ENCODE data around the gene STK11IP. TPM values are rescaled to one million over a fixed set of nuclear protein-coding genes. Genes with fewer than 3 reads are reported as not detected.
A peak's percentile ranks its signal among the peaks of the same experiment; 100 is the strongest.

STK11IP gene
- total and polyA plus RNA-seq, 2 of the 13 experiments (the other 11 are each of a cell fraction or from before 2014, with no cell fraction given), result 12.8 to 24.0 TPM

DNA sequence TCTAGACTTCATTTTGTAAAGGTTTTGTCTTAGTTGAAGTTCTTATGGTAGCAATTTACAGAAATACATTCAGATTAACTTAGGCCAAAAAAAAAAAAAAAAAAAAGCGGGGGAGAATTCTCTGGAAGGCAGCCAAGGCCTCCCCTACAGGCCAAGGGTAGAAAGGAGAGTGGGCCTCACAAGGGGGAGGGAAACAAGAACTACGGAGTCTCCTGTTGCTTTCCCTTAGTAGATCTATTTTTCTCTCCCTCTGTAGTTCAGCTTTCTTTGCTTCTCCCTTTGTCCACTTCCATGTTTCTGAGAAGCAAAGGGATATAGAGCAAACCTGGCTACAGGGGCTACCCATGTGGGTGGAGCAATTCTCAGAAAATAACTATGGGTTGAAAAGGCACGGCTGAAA, 2.4 kb upstream of the STK11IP start (continued):
- TF ChIP-seq SNAPC2 (CRISPR knock-in tag; IDR thresholded peaks at IDR 0.05) (0 out of 2 replicates have a peak, but pooled peaks have one; percentile 49), JUNB (CRISPR knock-in tag; IDR thresholded peaks at IDR 0.05; ENCODE audit: borderline replicate concordance) (no peak), ZNF296 (CRISPR knock-in tag; conservative IDR thresholded peaks at IDR 0.05) (no peak), ZNF432 (CRISPR knock-in tag; IDR thresholded peaks at IDR 0.05; ENCODE audit: borderline replicate concordance) (no peak), MTA1 (CRISPR knock-in tag; IDR thresholded peaks at IDR 0.05; ENCODE audit: borderline replicate concordance) (no peak), SETDB1 (CRISPR knock-in tag; IDR thresholded peaks at IDR 0.05; ENCODE audit: borderline replicate concordance) (no peak), POLR2G (IDR thresholded peaks at IDR 0.05; ENCODE audit: low read depth, low read length) (peak; percentile 31; the same call in 1 of the 2 replicates), SAP130 (CRISPR knock-in tag; IDR thresholded peaks at IDR 0.05; ENCODE audit: low read depth) (peak; percentile 20; the same call in 1 of the 2 replicates), NR3C1 (CRISPR knock-in tag; IDR thresholded peaks at IDR 0.05) (no peak), ZNF704 (CRISPR knock-in tag; IDR thresholded peaks at IDR 0.05; ENCODE audit: borderline replicate concordance) (no peak), ZNF670 (CRISPR knock-in tag; IDR thresholded peaks at IDR 0.05; ENCODE audit: borderline replicate concordance) (no peak), KDM5B (CRISPR knock-in tag; IDR thresholded peaks at IDR 0.05; ENCODE audit: borderline replicate concordance) (no peak), GATAD2A (CRISPR knock-in tag; IDR thresholded peaks at IDR 0.05) (peak; percentile 57), ELF4 (CRISPR knock-in tag; IDR thresholded peaks at IDR 0.05; ENCODE audit: borderline replicate concordance) (no peak), ZNF33B (CRISPR knock-in tag; IDR thresholded peaks at IDR 0.05) (no peak), ZBTB4 (CRISPR knock-in tag; IDR thresholded peaks at IDR 0.05; ENCODE audit: borderline replicate concordance) (no peak), FOXJ3 (CRISPR knock-in tag; IDR thresholded peaks at IDR 0.05; ENCODE audit: borderline replicate concordance) (no peak)
- TF ChIP-seq, protein P1, sequence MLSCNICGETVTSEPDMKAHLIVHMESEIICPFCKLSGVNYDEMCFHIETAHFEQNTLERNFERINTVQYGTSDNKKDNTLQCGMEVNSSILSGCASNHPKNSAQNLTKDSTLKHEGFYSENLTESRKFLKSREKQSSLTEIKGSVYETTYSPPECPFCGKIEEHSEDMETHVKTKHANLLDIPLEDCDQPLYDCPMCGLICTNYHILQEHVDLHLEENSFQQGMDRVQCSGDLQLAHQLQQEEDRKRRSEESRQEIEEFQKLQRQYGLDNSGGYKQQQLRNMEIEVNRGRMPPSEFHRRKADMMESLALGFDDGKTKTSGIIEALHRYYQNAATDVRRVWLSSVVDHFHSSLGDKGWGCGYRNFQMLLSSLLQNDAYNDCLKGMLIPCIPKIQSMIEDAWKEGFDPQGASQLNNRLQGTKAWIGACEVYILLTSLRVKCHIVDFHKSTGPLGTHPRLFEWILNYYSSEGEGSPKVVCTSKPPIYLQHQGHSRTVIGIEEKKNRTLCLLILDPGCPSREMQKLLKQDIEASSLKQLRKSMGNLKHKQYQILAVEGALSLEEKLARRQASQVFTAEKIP (CRISPR knock-in tag; IDR thresholded peaks at IDR 0.05; ENCODE audit: borderline replicate concordance), result no peak
- TF ChIP-seq, protein P2, sequence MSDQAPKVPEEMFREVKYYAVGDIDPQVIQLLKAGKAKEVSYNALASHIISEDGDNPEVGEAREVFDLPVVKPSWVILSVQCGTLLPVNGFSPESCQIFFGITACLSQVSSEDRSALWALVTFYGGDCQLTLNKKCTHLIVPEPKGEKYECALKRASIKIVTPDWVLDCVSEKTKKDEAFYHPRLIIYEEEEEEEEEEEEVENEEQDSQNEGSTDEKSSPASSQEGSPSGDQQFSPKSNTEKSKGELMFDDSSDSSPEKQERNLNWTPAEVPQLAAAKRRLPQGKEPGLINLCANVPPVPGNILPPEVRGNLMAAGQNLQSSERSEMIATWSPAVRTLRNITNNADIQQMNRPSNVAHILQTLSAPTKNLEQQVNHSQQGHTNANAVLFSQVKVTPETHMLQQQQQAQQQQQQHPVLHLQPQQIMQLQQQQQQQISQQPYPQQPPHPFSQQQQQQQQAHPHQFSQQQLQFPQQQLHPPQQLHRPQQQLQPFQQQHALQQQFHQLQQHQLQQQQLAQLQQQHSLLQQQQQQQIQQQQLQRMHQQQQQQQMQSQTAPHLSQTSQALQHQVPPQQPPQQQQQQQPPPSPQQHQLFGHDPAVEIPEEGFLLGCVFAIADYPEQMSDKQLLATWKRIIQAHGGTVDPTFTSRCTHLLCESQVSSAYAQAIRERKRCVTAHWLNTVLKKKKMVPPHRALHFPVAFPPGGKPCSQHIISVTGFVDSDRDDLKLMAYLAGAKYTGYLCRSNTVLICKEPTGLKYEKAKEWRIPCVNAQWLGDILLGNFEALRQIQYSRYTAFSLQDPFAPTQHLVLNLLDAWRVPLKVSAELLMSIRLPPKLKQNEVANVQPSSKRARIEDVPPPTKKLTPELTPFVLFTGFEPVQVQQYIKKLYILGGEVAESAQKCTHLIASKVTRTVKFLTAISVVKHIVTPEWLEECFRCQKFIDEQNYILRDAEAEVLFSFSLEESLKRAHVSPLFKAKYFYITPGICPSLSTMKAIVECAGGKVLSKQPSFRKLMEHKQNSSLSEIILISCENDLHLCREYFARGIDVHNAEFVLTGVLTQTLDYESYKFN (CRISPR knock-in tag; conservative IDR thresholded peaks at IDR 0.05), result peak; percentile 43; the same call in 1 of the 2 replicates
- TF ChIP-seq, protein P3, sequence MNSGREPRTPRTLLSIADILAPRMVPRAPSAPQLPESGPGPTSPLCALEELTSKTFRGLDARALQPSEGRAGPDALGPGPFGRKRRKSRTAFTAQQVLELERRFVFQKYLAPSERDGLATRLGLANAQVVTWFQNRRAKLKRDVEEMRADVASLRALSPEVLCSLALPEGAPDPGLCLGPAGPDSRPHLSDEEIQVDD (CRISPR knock-in tag; IDR thresholded peaks at IDR 0.05; ENCODE audit: borderline replicate concordance), result no peak

All from HepG2 (cell line).